HG03571 (cell line): Measurements from ENCODE around the gene PSENEN.
"Not testable (repeated sequence)": the region's sequence is repeated elsewhere in the genome, so short reads cannot be mapped to it uniquely, and the experiment has no call there.

ENCODE experiments used
- ATAC-seq: cut with Tn5 transposase; IDR thresholded peaks from one replicate; pipeline ENCODE4 v1.9.1; 2021; ENCODE audit not compliant: unreplicated experiment

PSENEN gene

DNA sequence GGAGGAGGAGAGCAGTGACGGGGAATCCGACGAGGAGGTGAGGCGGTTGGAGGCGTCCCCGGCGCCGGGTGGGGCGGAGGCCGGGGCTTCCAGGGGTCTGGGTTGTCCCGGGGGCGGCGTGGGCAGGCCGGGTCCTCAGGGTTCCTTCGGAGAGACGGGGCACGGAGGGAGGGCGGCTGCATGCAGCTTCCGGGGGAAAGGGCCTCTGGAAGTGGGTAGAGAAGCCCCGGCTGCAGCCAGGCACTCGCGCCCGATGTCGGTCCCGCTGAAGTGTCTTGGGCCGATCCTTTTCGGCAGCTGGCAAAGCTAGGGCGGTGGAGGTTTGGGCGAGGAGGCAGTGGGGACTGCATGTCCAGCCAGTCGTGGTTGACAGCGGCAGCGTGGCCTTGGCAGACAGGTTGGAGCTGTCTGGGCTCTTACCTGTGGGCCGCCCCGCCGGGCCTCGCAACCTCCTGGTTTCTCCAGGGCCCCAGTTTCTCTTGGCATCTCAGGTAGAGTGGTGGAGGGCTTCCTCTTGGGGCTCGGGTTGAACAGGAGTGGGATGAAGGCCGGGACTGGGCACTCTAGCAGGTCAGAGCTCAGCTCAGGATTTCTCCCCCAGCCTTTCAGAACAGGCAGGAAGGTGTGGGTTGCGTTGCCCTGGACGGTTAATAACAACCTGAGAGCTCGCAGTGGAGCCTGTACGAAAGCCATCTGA lies 27.0 kb upstream of the PSENEN start:
- ATAC-seq, result no peak

DNA sequence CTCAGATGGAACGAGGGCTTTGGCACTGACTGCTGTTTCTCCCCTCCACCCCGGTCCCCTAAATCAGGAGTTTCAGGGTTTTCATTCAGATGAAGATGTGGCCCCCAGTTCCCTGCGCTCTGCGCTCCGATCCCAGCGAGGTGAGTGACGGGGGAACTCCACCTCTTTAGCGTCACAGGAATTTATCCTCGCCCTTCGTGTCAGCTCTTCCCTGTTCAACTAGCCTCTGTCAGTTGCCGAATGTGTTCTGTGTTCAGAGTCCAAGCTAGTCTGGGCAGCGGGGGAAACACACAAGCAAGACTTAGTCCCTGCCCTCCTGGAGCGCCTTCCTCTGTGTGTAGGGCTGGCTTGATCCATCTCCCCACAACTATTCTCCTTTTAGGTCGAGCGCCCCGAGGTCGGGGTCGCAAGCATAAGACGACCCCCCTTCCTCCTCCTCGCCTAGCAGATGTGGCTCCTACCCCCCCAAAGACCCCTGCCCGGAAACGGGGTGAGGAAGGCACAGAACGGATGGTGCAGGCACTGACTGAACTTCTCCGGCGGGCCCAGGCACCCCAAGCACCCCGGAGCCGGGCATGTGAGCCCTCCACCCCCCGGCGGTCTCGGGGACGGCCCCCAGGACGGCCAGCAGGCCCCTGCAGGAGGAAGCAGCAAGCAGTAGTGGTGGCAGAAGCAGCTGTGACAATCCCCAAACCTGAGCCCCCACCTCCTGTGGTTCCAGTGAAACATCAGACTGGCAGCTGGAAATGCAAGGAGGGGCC lies 25.9 kb upstream of the PSENEN start:
- no peak for ATAC-seq

DNA sequence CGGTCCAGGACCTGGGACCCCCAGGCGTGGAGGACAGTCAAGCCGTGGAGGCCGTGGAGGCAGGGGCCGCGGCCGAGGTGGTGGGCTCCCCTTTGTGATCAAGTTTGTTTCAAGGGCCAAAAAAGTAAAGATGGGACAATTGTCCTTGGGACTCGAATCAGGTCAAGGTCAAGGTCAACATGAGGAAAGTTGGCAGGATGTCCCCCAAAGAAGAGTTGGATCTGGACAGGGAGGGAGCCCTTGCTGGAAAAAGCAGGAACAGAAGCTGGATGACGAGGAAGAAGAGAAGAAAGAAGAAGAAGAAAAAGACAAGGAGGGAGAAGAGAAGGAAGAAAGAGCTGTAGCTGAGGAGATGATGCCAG lies 25.3 kb upstream of the PSENEN start:
- no peak for ATAC-seq

- no peak for ATAC-seq
These were observed 24.8 kb upstream of the PSENEN start for GRCh38 chr19:35720648-35721047.

DNA sequence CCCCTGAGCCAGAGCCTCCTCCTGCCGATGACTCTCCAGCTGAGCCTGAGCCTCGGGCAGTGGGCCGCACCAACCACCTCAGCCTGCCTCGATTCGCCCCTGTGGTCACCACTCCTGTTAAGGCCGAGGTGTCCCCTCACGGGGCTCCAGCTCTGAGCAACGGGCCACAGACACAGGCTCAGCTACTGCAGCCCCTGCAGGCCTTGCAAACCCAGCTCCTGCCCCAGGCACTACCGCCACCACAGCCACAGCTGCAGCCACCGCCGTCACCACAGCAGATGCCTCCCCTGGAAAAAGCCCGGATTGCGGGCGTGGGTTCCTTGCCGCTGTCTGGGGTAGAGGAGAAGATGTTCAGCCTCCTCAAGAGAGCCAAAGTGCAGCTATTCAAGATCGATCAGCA lies 24.1 kb upstream of the PSENEN start:
- ATAC-seq, result no peak

GRCh38 chr19:35722461-35722860 lies 23.0 kb upstream of the PSENEN start:
- no peak for ATAC-seq

GRCh38 chr19:35722897-35723296 lies 22.6 kb upstream of the PSENEN start:
- ATAC-seq, result no peak

GRCh38 chr19:35723671-35724070 lies 21.8 kb upstream of the PSENEN start:
- ATAC-seq, result no peak

GRCh38 chr19:35724132-35724531 lies 21.3 kb upstream of the PSENEN start:
- not testable (repeated sequence) for ATAC-seq

- no peak for ATAC-seq
These were observed 20.9 kb upstream of the PSENEN start for GRCh38 chr19:35724560-35724959.

- no peak for ATAC-seq
These were observed 20.1 kb upstream of the PSENEN start for GRCh38 chr19:35725216-35725861.

DNA sequence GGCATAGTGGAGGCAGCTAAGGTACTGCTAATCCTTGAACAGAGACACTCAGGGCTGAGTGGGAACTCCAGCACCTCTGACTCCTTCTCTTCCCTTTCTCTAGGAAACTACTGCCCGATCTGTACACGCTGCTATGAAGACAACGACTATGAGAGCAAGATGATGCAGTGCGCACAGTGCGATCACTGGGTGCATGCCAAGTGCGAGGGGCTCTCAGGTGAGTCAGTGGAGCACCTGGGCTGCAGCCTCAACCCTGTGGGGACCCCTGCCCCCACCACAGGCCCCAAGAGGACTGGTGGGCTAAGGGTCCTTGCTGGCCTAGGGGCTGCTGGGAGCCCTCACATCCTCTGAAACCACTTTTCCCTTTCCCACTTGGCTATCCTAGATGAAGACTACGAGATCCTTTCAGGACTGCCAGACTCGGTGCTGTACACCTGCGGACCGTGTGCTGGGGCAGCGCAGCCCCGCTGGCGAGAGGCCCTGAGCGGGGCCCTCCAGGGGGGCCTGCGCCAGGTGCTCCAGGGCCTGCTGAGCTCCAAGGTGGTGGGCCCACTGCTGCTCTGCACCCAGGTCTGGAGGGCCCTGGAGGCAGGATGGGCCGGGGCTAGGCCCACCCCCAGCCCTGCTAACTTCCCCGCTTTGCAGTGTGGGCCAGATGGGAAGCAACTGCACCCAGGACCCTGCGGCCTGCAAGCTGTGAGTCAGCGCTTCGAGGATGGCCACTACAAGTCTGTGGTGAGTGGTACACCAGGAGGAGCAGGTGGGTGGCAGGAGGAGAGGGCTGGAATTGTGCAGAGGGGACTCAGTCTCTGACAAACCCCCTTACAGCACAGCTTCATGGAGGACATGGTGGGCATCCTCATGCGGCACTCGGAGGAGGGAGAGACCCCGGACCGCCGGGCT lies 18.1 kb upstream of the PSENEN start:
- no peak for ATAC-seq

DNA sequence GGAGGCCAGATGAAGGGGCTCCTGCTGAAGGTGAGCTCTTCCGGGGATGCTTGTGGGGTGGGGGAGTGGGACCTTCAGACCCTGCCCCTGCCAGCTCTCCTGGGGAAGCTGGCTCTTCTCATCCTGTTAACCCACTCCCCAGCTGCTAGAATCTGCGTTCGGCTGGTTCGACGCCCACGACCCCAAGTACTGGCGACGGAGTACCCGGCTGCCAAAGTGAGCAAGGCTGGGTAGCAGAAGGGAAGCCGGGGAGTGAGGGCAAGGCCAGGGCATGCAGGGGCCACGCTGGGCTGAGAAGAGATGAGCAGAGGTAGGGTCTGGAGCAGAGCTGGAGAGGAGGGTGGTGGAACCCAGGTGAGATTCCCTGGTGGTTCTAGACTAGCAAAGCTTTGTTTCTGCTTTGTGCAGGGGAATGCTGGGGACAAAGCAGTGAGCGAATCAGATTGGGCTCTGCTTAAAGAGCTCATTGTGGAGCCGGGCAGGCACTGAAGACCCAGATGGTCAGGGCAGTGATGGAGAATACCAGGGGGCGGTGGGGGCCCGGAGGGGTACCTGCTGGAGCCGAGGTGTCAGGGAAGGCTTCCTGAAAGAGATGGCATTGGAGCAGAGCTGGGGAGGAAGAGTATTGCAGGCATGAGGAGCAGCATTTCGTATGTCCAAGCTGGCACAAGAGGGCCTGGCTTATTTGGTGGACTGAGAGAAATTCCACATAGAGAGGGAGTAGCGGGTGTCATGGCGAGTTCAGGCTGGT lies 17.3 kb upstream of the PSENEN start:
- ATAC-seq, result no peak

DNA sequence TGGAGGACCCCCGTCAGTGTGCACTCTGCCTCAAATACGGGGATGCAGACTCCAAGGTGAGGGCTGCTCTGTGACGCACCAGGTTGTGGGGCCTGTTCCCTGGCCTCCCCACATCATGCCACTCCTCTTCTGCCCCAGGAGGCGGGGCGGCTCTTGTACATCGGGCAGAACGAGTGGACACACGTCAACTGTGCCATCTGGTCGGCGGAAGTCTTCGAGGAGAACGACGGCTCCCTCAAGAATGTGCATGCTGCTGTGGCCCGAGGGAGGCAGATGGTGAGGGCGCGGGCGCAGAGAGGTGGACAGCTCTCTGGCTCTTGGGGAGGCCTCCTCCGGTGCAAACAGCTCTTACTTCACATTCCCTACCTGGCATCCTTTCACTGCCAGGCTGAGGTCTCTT lies 16.4 kb upstream of the PSENEN start:
- no peak for ATAC-seq

- ATAC-seq, result no peak
These were observed 15.7 kb upstream of the PSENEN start for GRCh38 chr19:35729763-35730162.

DNA sequence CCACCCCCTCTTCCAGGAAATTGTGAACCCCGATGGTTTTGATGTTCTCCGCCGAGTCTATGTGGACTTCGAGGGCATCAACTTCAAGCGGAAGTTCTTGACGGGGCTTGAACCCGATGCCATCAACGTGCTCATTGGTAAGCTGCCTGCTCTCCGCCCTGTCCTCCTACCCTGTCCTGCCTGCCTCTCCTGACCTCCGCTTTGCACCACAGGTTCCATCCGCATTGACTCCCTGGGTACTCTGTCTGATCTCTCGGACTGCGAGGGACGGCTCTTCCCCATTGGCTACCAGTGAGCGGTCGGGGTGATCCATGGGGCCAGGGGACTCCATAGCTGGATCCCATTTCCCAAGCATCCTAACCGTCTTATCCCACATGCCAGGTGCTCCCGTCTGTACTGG lies 15.1 kb upstream of the PSENEN start:
- no peak for ATAC-seq

DNA sequence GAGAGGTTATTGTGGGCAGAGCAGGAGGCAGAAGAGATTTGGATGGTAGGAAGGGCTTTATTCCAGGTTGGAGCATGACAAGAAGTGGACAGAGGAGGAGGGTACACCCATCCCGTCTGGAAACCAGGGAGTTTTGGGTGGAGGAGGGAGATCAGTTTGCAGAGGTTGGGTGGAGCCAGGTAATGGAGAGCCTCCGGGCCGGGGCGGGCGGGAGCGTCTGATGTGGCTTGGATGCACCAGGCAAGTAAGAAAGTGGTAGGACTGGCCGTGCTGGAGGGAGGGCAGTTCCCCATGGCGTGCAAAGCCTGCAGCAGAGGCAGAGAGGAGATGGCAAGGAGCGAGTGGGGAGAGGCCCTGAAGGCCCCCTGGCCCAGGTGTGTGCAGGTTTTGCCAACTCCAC lies 14.1 kb upstream of the PSENEN start:
- no peak for ATAC-seq

DNA sequence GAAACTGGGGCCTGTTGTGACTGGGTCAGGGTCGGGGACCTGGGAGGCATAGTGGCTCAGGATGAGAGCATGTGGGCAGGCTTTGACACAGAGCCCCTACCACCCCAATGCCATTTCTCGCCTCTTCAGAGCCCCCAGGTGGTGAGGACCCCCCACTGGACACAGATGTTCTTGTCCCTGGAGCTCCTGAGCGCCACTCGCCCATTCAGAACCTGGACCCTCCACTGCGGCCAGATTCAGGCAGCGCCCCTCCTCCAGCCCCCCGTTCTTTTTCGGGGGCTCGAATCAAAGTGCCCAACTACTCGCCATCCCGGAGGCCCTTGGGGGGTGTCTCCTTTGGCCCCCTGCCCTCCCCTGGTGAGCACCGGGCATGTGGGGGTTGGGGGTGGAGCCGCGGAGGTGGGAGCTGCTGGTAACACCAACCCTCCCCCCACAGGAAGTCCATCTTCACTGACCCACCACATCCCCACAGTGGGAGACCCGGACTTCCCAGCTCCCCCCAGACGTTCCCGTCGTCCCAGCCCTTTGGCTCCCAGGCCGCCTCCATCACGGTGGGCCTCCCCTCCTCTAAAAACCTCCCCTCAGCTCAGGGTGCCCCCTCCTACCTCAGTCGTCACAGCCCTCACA lies 13.6 kb upstream of the PSENEN start:
- ATAC-seq, result no peak

- ATAC-seq, result no peak
These were observed 12.8 kb upstream of the PSENEN start for GRCh38 chr19:35732540-35733179.
